ENCODE measurements around the gene TSPAN9.

Gene TSPAN9

DNA sequence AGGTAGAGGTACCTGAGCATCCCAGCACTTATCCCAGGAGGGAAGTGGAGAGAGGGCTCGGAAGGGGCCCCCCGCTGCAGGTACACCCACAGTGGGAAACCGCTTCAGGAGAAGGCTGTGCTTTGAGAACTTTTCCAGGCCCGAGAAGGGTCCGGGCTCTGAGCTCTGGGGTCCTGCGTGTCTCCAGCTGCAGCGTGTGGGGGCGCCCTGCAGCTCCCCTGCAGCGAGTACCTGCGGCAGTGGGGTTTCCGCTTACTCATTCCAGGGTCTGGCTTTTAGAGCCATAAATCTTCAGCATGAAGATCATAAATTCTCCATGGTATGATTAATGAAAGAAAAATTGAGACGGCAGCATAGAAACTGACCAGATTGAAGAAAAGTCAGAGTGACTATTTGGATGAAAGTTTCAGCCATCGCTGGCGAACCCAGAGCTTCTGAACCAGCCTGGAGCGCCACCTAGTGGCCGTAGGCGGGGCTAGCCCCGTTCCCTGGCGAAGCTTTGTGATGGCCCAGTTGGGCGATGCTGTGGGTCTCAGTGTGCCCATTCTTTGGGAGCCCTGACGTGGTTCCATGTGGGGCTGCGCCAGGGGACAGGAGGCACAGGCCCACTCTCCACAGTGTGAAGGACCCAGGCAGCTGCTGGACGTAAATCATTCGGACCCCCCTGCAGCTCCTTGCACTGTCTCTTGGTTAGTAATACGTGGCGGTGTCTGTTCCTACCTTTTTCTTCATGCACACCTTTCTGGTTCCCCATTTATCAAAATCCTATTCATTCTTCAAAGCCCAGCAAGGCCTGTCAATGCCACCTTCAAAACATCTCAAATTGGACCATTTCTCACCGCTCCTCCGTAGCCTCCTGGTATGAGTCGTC, 198.2 kb downstream of the TSPAN9 start:
- peak; percentile 69 for DNase-seq (ENCODE audit: low spot score)

DNA sequence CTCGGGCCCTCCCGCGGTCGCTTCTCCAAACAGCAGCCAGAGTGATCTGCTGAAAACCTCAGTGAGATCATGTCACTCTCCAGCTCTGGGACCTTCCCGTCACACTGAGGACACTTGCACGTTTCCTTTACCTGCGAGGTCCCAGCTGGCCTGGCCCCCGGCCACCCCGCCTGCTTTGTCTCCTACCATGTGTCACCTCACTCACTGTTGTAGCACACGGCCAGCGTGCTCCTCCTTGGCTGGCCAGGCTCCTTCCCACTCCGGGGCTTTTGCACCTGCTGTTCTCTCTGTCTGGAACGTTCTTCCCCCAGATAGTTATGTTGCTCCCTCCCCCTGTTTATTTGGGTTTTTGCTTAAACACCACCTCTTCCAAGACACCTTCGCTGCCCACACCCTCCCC, 199.0 kb downstream of the TSPAN9 start:
- DNase-seq (ENCODE audit: low spot score) = no peak

DNA sequence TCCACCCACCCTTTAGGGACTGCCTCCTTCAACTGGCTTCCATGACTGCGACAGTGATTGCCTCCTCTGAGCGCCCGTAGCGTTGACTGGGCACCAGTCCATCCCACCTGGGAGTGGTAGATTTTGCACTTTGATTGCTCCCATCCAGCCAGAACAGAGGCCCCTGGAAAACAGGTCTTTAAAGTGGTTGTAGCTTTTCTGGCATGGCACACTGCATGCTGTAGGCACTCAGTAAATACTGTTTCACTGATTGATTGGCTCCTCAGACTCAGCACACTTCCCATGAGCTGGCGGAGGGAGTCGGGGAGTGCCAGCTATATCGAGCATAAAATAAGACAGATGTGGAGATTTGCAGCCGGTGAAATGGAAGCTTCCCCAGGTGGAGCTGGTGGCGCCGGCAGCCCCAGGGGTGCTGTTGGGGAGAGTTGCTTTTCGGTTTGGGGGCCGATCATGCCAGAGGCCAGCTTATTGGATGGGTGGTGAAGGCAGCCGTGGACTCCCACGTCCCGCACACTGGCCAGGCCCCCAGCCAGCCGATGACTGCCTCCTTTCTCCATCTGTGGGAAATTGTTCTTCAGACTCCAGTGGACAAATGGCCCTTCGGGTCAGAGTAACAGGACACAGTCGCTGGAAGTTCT, 200.2 kb downstream of the TSPAN9 start:
- no peak for DNase-seq (ENCODE audit: low spot score)

DNA sequence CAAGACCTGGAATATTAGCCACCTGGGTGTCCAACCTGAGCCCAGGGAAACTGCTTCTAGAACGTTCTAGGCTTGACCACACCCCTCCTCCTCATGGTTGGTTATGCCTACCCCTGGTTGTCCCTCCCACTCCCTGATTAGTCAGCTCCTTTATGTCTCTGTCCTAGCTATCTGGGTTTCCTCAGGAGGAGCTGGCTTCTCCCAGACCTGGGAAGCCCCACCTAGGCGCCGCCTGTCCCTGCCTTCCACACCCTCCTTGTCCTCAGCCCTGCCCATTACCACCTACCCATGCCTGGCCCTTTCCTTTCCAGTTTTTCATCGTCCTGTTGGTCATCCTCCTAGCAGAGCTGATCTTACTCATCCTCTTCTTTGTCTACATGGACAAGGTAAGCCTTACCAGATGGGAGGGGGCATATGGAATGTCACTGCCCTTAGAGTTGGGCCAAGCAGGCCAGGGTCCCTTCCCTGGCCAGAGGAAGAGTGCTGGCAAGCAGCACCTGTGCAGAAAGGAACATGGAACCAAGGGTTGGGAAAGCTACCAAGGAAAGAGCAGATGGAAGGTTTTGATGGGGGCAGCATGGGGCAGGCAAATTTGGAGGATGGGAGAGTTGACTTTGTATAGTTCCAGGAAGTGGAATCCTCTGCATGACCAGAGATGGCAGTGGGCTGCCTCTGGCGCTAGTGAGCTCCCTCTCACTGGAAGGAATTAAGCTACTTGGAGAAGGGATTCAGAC, 201.7 kb downstream of the TSPAN9 start:
- DNase-seq (ENCODE audit: low spot score) = no peak

DNA sequence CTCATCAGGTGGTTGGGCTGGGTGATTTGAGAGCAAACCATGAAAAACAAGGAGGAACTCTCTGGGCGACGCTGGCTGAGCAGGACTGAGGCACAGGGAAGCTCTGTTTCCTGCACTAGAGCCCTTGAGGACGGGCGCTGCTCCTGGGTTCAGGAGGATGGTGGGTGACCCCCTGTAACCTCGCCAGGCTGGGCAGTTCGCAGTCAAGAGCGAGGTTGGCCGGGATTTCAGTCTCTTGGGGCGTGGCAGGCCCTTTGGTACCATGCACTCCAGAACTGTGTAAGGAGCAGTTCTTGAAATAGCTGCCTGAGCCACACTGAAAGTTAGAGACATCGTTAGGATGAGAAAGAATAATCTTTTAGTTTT, 202.2 kb downstream of the TSPAN9 start:
- no peak for DNase-seq (ENCODE audit: low spot score)

DNA sequence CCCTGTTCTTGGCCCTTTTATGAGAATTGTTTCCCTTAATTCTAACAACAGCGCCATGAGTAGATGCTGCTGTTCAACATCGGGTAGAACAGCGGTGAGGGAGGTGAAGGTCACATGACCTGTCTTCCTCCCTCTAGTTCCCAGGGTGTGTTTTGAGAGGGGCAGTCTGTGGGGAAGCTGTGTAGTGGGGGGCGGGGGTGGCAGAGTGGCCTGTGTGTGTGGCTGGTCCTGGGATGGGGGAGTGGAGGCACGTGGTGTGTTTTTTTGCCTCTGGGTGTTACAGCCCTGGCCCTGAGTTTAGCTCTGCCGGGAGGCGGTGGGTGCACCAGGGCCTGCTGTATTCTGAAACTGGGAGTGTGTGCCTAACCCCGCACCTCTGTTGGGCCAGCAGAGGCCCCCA, 202.7 kb downstream of the TSPAN9 start:
- DNase-seq (ENCODE audit: low spot score) = no peak

DNA sequence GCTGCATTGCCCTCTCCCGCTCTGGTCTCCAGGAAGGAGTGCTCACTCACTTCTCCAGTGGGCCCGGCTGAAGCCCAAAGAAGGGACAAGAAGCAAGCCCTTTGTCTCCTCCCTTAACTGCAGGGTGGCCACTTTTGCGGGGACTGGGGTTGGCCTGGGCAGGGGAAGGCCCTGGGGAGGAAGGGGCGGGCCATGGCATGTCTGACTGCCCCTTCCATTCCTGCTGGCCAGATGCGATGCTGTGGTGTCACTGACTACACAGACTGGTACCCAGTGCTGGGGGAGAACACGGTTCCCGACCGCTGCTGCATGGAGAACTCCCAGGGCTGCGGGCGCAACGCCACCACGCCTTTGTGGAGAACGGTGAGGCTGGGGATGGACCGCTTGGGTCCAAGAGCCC, 203.8 kb downstream of the TSPAN9 start:
- no peak for DNase-seq (ENCODE audit: low spot score)

DNA sequence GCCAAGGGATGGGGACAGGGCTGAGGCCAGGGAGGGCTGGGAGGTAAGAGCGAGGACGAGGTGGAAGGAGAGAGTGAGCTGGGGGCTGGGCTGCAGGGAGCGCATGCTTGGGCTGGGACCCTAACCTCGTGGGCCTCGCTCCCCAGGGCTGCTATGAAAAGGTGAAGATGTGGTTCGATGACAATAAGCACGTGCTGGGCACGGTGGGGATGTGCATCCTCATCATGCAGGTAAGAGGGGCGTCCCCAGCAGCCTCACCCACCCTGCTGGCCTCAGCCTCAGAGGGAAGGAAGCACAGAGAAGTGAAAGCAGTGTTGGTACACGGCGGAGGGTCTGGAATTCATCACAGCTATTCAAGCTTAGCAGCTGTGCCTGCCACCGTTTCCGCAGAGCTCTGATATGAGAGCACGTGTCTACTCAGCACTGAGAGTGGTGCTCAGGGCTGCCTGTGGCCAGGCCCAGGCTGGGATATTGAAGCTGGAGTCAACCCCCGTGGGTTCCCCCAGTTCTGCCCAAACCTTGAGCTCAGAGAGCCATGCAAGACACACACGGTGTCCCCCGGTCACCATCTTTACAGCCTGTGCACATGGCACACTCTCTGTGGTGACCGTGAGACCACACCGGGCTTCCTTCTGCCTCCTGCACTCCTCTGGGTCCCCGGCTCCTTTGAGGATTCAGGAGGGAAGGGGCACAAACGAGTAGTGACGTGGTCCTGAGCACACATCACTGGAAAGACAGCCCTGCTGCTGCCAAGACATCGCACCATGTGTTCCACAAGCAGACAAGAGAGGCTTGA, 204.6 kb downstream of the TSPAN9 start:
- DNase-seq (ENCODE audit: low spot score) = no peak

DNA sequence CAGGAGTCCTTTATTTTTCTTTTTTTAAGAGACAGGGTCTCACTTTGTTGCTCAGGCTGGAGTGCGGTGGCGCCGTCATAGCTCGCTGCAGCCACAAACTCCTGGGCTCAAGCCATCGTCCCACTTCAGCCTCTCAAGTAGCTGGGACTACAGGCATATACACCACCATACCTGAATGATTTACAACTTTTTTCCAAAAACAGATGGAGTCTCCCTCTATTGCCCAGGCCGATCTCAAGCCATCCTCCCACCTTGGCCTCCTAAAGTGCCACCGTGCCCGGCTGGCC, 205.1 kb downstream of the TSPAN9 start:
- no peak for DNase-seq (ENCODE audit: low spot score)

DNA sequence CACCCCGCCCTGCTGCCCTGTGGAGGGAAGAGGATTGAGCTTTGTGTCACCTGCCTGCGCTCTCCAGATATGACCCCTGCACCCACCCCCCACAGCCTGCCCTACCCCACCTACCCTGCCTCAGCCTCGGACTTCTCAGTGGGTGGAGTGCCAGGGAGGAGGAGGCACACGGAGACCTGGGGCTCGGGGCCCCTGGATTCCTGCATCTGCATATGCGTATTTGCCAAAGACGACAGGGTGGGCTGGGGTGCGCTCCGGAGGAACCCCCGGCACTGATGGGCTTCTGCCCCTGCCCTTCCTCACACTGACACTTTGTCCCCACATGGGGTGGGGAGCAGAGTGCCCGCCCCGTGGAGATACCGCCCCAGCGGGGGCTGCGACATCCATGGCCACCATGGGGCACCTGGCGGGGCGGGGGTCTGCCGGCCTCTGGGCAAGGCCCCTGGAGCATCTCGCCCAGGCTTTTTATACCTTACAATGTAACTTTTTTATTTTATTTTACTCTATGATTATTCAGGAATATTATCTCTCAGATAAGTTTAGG, 206.0 kb downstream of the TSPAN9 start:
- DNase-seq (ENCODE audit: low spot score) = no peak

DNA sequence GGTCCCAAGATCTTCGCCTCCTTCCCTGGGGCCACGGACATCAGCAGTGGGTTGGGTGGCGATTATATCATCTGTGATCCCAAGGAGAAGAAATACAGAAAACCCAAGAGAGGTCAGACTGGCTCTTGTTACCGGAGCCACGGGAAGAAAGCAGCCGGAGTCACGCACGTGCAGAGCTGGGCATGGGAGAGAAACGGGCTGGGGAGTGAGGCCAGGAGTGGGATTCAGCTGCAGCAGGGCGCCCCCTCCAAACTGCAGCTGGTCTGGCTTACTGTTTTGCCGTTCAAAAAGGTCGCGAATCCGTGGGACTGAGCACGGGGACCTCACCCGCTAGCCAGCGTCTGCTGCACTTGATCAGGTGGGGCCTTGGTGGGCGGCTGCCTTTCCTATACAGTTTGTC, 207.2 kb downstream of the TSPAN9 start:
- DNase-seq (ENCODE audit: low spot score) = no peak

DNA sequence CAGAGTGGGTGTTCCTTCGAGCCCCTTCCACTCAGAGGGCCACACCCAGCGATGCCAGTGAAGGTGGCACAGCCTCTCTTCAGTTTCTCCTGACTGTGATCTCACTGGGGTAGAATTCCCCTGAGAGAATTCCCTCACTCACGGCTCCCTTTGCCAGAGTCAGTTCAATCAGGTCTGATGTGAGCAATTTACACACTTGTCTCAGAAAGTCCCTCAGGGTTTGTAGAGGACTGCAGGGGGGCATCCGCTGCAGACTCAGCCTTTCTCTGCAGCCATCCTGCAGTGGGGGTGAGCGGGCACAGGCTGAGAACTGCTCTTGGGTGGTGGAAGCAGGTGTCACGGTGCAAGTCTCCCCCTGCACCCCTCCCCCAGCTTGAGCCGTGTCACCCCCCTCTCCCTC, 208.4 kb downstream of the TSPAN9 start:
- DNase-seq (ENCODE audit: low spot score) = no peak

DNA sequence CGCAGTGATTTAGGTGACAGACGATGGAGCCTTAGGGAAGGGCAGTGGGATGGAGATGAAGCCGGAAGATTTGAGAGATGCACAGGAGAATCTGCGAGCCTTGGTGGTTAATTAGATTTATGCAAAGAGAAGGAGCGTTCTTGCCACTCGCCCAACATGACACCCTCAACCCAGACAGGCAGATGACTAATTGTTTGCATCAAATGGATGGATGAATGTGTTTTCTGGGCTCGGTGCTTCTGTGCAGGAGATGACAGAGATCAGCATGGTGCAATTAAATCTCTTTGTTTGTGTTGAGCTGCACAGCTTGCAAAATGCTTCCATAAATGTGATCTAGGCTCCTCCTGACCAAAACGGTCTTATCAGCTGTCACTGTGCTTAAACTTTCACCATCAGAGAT, 211.5 kb downstream of the TSPAN9 start:
- no peak for DNase-seq (ENCODE audit: low spot score)

DNA sequence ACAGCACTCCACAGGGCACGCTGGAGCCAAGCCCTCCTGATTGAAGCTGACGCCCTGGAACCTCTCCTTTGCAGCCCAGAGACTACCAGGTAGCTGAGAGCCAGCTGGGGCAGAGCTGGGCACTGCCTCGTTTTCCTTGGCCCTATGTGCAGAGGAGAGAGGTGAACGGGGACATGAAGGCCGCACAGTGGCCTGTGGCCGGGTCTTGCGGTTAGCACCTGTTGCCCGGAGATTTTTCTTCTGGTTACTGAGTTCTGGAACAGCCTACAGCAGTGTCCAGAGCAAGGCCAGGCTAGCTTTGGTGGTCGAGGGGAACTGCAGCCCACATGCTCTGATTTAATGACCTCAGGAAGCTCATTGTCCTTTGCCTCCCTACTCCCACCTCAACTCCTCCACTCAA, 212.5 kb downstream of the TSPAN9 start:
- DNase-seq (ENCODE audit: low spot score) = no peak

DNA sequence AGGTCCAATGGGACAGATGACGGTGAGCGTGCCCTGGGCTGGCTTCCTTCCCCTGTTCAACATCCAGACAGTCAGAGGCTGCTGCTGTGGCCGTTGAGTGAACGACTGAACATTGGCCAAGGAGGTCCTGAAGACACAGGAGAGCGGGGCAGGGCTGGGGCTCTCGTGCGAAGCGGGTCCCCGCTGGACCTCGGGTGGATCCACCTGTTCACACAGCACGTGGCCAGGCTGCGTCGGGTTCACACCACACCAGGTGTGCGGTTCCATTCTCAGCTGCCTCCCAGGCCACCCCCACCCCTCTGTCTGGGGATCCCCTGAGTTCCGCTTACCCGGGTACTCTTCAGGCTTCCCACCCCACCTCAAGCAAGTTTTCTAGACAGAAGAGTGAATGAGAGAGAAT, 214.8 kb downstream of the TSPAN9 start:
- DNase-seq (ENCODE audit: low spot score) = no peak

DNA sequence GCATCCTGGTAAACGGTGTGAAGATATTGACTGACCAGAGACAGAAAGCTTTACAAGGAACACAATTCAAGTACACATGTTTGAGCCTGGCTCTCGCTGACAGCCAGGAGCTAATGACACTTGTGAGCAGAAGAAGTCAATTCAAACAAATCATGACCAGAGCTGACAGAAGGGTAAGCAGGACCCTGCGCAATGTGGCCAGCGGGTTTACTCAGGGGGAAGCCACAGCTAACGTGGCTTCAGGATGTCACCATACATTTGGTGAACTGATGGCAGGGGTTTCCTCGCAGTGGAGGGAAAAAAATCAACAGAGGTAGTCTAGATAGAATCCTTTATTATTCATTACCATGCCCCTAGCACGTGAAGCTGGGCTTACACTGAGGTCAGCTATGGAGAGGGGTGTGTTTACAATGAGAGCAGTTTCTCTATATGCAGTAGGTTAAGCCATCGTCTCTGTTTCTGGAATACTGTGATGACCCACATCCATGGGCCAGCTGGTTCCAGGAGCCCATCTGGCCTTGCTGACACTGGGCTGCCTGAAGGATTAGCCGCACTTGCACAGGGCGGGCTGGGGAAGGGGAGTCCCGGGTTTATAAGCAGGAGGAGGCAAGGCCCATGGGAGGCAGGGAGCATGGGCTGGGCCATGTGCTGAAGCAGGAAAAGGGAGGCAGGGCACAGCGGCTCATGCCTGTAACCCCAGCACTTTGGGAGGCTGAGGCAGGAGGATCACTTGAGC, 215.7 kb downstream of the TSPAN9 start:
- DNase-seq (ENCODE audit: low spot score) = no peak

DNA sequence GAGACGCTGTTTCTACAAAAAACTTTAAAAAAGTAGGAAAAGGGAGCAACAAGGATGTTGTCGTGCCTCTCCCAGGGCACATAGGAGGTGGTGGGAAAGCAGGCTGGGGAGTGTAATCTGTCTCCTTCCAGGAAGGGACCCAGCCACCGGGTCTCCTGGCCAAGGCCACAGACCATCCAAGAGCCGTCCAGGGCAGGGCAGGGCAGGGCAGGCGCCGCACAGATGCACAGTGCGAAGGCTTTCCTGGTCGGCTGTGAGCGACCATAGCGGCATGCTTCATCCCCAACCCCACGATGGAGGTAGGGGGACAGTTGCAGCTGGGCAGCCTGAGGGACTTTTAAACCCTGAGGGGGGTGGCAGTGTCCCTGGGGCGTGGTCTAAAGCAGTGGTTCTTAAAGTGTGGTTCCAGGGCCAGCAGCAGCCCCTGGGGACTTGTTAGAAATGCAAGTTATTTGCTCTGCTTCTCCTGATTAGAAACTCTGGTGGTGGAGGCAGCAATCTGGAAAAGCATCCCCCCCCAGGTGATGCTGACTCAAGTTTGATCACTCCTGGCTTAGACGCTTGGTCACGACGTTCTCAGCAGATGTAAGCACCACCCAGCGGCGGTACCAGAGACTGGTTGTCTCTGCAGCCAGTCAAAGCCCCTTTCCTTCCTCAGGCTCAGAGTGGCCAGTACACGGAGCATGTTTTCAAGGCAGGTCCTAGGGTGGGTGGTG, 216.4 kb downstream of the TSPAN9 start:
- peak; percentile 30 for DNase-seq (ENCODE audit: low spot score)

DNA sequence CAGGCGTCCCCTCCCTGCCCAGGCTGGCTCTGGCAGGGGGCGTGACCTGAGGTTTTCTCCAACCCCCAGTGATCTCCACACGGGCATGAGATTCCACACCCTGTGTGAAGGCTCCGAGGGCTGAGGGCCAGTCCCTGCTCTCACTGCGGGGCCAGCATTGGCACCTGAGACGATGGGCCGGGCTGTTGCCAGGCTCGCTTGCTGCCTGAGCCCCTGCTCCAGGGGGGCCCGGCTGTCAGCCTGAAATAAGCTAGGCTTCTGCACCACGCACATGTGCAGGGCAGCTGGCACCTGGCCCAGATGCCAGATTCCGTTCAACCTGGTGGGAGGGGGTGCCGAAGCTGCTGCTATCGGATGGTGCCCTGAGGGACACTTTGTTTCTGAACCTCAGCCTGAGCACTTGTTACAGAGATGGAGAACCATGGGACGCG, 217.3 kb downstream of the TSPAN9 start:
- no peak for DNase-seq (ENCODE audit: low spot score)

DNA sequence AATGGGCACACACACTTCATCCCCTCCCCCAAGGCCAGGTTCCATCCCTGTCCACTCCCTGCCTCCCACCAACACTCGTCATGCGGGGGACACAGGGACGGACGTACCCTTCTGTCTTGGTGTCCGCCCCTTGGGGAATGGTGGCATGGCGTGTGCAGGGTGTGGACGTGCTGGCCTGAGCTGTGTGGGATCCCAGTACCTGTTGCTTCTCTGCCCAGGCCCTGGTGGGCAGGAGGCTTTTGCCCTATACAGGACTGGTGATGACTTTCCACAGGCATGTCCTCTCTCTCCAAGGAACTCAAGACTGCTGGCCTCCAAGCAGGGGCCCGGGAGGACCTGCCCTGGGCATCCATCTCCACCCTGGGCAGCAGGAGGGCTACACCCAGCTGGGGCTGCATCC, 218.0 kb downstream of the TSPAN9 start:
- DNase-seq (ENCODE audit: low spot score) = no peak

DNA sequence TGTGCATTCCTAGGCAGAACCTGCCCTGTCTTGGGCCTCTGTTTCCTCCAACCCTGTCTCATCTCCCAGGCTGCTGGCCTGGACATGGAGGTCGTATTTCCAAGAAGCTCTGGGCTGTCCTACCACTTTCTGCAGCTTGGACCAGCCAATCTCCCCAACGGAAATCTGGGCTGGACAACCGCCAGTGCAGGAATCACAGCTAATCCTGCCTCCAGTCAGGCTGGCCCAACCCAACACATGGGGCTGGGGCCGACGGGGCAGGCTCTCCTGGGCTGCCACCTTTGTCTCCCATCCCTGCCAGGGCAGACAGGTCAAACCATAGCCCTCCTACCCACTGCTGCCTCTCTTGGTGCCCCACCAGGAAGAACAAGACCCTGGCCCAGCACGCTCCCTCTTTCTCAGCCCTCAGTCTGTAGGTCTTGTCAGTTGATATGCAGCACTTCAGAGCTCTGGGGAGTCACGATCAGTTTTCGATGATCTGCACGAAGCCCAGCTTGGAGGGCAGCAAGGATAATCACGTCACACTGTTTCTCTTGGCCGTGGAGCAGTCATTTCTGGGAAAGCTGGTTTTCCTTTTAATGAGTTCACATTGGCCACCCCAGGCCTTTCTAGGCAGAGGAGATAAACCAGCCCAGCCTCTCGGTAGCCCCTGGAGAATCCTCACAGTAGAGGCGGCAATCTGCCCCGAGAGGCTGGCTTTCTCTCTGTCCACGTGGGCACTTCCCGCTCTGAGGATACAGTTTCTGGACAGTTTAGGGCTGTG, 218.6 kb downstream of the TSPAN9 start:
- no peak for DNase-seq (ENCODE audit: low spot score)
